Mesendoderm (in vitro differentiated cells): ENCODE results near the gene TCFL5.

ENCODE experiments used
- DNase-seq: peaks from one replicate; pipeline ENCODE4 v3.0.0; 2013
- H2AK5ac ChIP-seq: 2 replicates; pipeline ENCODE4 v1.6.1; 2013; ENCODE audit warnings: low read length, inconsistent platforms
- H2BK120ac ChIP-seq: 2 replicates; pipeline ENCODE4 v1.6.1; 2013; ENCODE audit warnings: low read depth, mild to moderate bottlenecking, low read length, moderate library complexity, mixed read lengths
- H2BK15ac ChIP-seq: replicated peaks from 2 replicates; pipeline ENCODE4 v1.6.1; 2013; ENCODE audit warnings: low read depth, mild to moderate bottlenecking, moderate library complexity
- H2BK5ac ChIP-seq: 2 replicates; pipeline ENCODE4 v1.6.1; 2013; ENCODE audit warnings: low read length, inconsistent platforms
- H3K18ac ChIP-seq: 2 replicates; pipeline ENCODE4 v1.6.1; 2013; ENCODE audit warnings: mild to moderate bottlenecking, low read length, mixed read lengths
- H3K23ac ChIP-seq: one replicate; pipeline ENCODE4 v1.6.1; 2013; ENCODE audit warnings: low read length
- H3K27ac ChIP-seq: 2 replicates; pipeline ENCODE4 v1.5.1; 2013; ENCODE audit warnings: low read depth, mild to moderate bottlenecking, inconsistent platforms, low read length, moderate library complexity
- H3K27me3 ChIP-seq: 2 replicates; pipeline ENCODE4 v1.6.1; 2013; ENCODE audit warnings: low read length, control low read depth, mild to moderate bottlenecking, inconsistent platforms; ENCODE audit not compliant: insufficient read depth, poor library complexity
- H3K36me3 ChIP-seq: 2 replicates; pipeline ENCODE4 v1.6.1; 2013; ENCODE audit warnings: low read length, inconsistent platforms; ENCODE audit not compliant: control insufficient read depth, insufficient read depth
- H3K4ac ChIP-seq: one replicate; pipeline ENCODE4 v1.6.1; 2013; ENCODE audit warnings: low read depth, mild to moderate bottlenecking, low read length, moderate library complexity
- H3K4me1 ChIP-seq: 2 replicates; pipeline ENCODE4 v1.6.1; 2013; ENCODE audit warnings: low read depth, low read length, inconsistent platforms; ENCODE audit not compliant: control insufficient read depth
- H3K4me2 ChIP-seq: 2 replicates; pipeline ENCODE4 v1.6.1; 2013; ENCODE audit warnings: low read length
- H3K4me3 ChIP-seq: 2 replicates; pipeline ENCODE4 v1.5.1; 2013; ENCODE audit warnings: mild to moderate bottlenecking, low read length
- H3K56ac ChIP-seq: one replicate; pipeline ENCODE4 v1.6.1; 2013; ENCODE audit warnings: low read length
- H3K79me1 ChIP-seq: 2 replicates; pipeline ENCODE4 v1.6.1; 2013; ENCODE audit warnings: low read length, inconsistent platforms
- H3K79me2 ChIP-seq: 2 replicates; pipeline ENCODE4 v1.6.1; 2013; ENCODE audit warnings: mild to moderate bottlenecking, low read length; ENCODE audit not compliant: control insufficient read depth, insufficient read depth
- H3K9ac ChIP-seq: 2 replicates; pipeline ENCODE4 v1.6.1; 2013; ENCODE audit warnings: low read length, inconsistent platforms
- H4K5ac ChIP-seq: one replicate; pipeline ENCODE4 v1.6.1; 2013; ENCODE audit warnings: low read length
- H4K8ac ChIP-seq: one replicate; pipeline ENCODE4 v1.6.1; 2013; ENCODE audit warnings: low read depth, mild to moderate bottlenecking, control low read depth, low read length, moderate library complexity
- WGBS: extraction: QIAGEN DNeasy Blood & Tissue Kit; methylation state at CpG from one replicate; pipeline ENCODE4 v1.1.7; 2013; ENCODE audit warnings: low lambda C conversion rate, missing lambda C conversion rate; ENCODE audit not compliant: insufficient coverage; ENCODE audit errors: extremely low coverage; 5-methylcytosine and 5-hydroxymethylcytosine counted together

TCFL5 gene

DNA sequence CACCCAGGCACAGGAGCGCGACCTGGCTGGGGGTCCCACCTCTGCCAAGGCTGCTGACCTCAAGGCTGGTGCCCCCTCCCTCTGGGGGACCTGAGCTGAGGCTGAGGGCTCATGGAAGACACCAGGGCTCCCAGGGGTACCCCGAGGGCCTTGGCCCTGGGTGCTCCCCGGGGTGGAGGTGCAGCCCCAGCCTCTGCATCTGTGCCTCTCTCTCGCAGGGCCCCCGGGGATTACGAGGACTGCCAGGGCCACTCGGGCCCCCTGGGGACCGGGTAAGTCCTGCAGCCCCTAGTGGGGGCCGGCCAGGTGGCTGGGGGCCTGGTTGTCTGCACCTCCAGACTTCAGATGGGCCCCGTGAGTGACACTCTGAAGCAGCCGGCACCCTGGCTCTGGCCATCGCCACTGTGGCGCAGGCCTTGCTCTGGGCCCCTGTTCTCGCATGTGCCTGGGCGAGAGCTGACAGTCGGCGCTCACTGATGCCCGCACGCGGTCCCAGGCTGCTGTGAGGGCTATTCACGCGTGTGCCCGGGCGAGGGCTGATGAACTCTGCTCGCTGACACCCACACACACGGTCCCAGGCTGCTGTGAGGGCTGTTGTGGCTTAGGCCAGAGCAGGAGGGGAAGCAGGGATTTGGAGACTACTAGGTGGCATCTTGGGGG is 35.5 kb downstream of the TCFL5 start:
- no peak overlapping the region for H4K5ac ChIP-seq
- no peak overlapping the region for H3K4ac ChIP-seq
- H3K9ac ChIP-seq, result no peak overlapping the region
- H3K27ac ChIP-seq, result no peak overlapping the region
- no peaks in the 10 kb centered on the region for H3K79me2 ChIP-seq
- H2BK120ac ChIP-seq, result no peak overlapping the region
- H3K79me1 ChIP-seq, result no peaks in the 10 kb centered on the region
- no peak overlapping the region for H3K4me2 ChIP-seq
- peaks cover 2% of the 10 kb centered on the region for H3K36me3 ChIP-seq
- no peak overlapping the region for H4K8ac ChIP-seq
- H2AK5ac ChIP-seq, result no peak overlapping the region
- no CpG with 5 or more reads among the region's 27 CpGs for WGBS
- H2BK15ac ChIP-seq, result no peak overlapping the region
- H3K4me1 ChIP-seq, result peaks cover 2% of the 10 kb centered on the region
- H3K27me3 ChIP-seq, result no peaks in the 10 kb centered on the region
- H3K56ac ChIP-seq, result no peak overlapping the region
- no peak for DNase-seq
- no peak overlapping the region for H3K4me3 ChIP-seq
- no peak overlapping the region for H3K23ac ChIP-seq
- no peak overlapping the region for H2BK5ac ChIP-seq
- no peak overlapping the region for H3K18ac ChIP-seq

DNA sequence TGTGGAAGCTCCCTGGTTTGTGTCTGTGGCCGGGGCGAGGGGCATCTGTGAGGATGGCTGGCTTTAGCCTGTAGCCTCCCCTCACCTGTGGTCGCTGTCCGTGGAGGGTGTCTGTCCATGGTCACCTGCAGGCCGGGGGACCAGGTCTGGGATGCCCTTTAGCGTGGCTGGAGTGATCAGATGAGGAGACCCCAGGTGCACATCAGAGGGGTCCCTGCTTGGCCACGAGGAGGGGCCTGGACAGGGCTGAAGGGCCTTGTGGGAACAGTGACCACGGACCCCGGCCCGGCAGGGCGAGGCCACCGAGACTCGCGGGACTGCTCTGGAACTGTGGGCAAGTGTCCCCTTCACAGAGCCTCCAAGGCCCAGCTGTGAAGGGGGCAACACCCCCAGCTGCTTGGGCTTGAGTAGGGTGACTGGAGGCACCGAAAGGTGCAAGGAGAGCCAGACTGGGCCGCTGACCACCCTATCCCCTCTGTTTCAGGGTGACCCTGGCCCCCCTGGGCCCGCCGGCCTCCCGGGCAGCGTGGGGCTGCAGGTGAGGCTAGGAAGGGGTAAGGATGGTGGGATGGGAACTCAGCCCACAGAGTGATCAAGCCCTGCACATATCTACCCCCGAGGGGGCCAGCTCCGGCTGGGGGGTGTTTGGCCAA is 36.2 kb downstream of the TCFL5 start:
- no peaks in the 10 kb centered on the region for H3K27me3 ChIP-seq
- H2AK5ac ChIP-seq, result no peak overlapping the region
- no peak overlapping the region for H2BK5ac ChIP-seq
- no peak overlapping the region for H3K4me2 ChIP-seq
- H3K27ac ChIP-seq, result no peak overlapping the region
- H3K4me1 ChIP-seq, result peaks cover 2% of the 10 kb centered on the region
- H3K56ac ChIP-seq, result no peak overlapping the region
- no peak overlapping the region for H3K18ac ChIP-seq
- H3K36me3 ChIP-seq, result peaks cover 2% of the 10 kb centered on the region
- no peak overlapping the region for H3K4me3 ChIP-seq
- no peak overlapping the region for H3K9ac ChIP-seq
- H3K79me2 ChIP-seq, result no peaks in the 10 kb centered on the region
- no peak overlapping the region for H4K8ac ChIP-seq
- H3K23ac ChIP-seq, result no peak overlapping the region
- H3K4ac ChIP-seq, result no peak overlapping the region
- H3K79me1 ChIP-seq, result no peaks in the 10 kb centered on the region
- DNase-seq, result no peak
- H4K5ac ChIP-seq, result no peak overlapping the region
- WGBS, result no CpG with 5 or more reads among the region's 22 CpGs
- no peak overlapping the region for H2BK15ac ChIP-seq
- H2BK120ac ChIP-seq, result no peak overlapping the region

DNA sequence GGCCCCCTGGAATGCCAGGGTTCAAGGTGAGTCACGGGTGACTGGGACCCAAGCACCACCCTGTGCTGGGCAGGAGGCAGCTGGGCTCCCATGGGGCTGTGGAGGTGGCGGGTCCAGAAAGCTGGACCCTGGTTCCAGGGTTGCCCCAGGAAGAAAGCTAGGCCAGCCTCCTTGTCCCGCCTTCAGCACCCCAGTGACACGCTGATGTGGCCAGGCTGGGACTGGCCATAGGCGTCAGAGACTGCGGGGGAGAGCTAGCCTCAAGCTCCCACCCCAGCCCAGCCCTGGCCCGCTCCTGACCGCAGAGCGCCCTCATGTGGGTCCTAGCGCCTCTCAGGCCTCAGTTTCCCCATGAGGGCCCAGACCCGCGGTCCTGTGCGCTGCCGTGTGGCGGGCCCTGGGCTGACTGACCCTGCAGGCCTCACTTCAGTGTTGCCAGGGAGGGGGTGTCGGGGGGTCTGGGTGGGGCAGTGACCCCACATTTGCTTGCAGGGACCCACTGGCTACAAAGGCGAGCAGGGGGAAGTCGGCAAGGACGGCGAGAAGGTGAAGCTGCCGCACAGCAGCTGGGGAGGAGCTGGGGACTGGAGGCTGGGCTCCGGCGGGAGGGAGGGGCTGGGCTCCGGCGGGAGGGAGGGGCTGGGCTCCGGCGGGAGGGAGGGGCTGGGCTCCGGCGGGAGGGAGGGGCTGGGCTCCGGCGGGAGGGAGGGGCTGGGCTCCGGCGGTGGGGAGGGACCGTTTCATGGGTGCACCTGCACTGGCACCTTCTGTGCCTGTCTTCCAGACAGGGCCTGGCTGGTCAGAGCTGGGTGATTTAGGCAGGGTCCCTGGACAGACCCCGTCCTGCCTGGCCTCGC is 36.9 kb downstream of the TCFL5 start:
- Histone ChIP-seq H3K18ac (no peak overlapping the region), H2BK120ac (no peak overlapping the region), H2BK5ac (no peak overlapping the region), H3K9ac (no peak overlapping the region), H3K4me2 (no peak overlapping the region), H3K79me2 (no peaks in the 10 kb centered on the region), H3K27me3 (no peaks in the 10 kb centered on the region), H4K5ac (no peak overlapping the region), H3K36me3 (peaks cover 2% of the 10 kb centered on the region), H3K27ac (no peak overlapping the region), H3K23ac (no peak overlapping the region), H3K79me1 (no peaks in the 10 kb centered on the region), H3K56ac (peak overlapping the region; percentile 3), H3K4ac (no peak overlapping the region), H3K4me1 (peaks cover 2% of the 10 kb centered on the region), H4K8ac (no peak overlapping the region), H2BK15ac (no peak overlapping the region), H3K4me3 (no peak overlapping the region), H2AK5ac (no peak overlapping the region)
- no CpG with 5 or more reads among the region's 36 CpGs for WGBS
- peak; percentile 73 for DNase-seq

DNA sequence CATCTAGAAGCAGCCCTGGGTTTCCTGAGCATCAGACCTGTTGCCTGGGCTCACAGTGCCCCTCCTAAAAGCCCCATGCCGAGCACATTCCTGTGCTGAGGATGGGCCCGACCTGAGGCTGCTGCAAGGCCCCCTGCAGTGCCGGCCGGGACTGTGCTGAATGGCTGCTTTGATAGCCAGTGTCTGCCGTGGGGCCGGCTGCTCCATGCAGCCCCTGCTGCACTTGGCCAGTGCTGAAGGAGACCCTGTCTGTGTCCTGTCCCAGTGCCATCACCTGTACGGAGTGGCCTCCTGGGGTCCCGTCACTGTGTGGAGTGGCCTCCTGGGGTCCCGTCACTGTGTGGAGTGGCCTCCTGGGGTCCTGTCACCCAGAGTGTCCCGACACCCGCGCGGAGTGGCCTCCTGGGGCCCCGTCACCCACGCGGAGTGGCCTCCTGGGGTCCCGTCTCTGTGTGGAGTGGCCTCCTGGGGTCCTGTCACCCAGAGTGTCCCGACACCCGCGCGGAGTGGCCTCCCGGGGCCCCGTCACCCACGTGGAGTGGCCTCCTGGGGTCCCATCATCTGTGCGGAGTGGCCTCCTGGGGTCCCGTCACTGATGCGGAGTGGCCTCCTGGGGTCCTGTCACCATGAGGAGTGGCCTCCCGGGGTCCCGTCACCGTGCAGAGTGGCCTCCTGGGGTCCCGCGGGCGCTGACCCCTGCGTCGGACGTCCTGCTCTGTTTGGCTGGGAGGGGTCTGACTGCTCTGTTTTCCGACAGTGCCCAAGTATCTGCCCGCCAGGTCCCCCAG is 37.7 kb downstream of the TCFL5 start:
- no CpG with 5 or more reads among the region's 38 CpGs for WGBS
- no peak overlapping the region for H2AK5ac ChIP-seq
- no peak overlapping the region for H3K56ac ChIP-seq
- H3K79me2 ChIP-seq, result no peaks in the 10 kb centered on the region
- no peak overlapping the region for H2BK120ac ChIP-seq
- H3K27me3 ChIP-seq, result no peaks in the 10 kb centered on the region
- H2BK5ac ChIP-seq, result no peak overlapping the region
- H3K4me2 ChIP-seq, result no peak overlapping the region
- peak; percentile 90 for DNase-seq
- H3K23ac ChIP-seq, result no peak overlapping the region
- H3K4ac ChIP-seq, result no peak overlapping the region
- H3K79me1 ChIP-seq, result no peaks in the 10 kb centered on the region
- no peaks in the 10 kb centered on the region for H3K36me3 ChIP-seq
- H3K18ac ChIP-seq, result no peak overlapping the region
- no peak overlapping the region for H3K9ac ChIP-seq
- no peak overlapping the region for H3K27ac ChIP-seq
- H4K5ac ChIP-seq, result no peak overlapping the region
- H3K4me3 ChIP-seq, result no peak overlapping the region
- no peak overlapping the region for H4K8ac ChIP-seq
- H3K4me1 ChIP-seq, result peaks cover 2% of the 10 kb centered on the region
- no peak overlapping the region for H2BK15ac ChIP-seq

DNA sequence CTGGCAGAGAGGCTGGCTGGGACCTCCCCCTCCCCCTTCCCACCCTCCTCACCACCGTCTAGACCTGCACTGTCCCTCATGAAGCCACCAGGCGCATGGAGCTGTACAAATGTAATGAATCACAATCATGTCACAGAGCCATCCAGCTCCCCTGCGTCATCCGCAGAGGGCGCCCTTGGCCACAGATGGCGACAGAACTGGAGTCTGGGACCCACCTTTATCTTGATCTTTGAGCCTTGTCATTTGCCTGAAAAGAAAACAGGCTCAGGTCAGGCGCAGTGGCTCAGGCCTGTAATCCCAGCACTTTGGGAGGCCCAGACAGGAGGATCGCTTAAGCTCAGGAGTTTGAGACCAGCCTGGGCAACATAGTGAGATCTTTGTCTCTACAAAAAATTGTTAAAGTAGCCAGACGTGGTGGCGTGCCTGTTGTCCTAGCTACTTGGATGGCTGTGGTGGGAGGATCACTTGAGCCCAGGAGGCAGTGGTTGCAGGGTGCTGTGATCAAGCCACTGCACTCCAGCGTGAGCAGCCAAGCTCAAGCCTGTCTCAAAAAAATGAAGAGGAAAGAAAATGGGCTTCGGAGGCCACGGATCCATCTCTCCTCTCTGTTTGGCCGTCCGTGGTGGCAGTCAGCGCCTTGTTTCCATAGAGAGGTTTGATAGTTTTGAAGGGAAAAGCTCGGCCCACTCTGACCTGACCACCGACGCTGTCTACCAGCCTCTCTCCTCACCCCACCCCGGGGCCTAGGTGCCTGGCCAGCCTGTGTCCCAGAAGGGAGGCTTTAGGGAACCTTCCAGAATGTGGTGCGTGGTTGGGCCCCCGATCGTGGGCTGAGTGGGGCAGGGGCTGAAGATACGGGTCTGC is 38.6 kb downstream of the TCFL5 start:
- Histone ChIP-seq H3K4me3 (no peak overlapping the region), H4K5ac (no peak overlapping the region), H3K4ac (no peak overlapping the region), H3K9ac (no peak overlapping the region), H3K4me2 (no peak overlapping the region), H3K36me3 (no peaks in the 10 kb centered on the region), H4K8ac (no peak overlapping the region), H3K23ac (no peak overlapping the region), H2BK5ac (no peak overlapping the region), H3K4me1 (peaks cover 2% of the 10 kb centered on the region), H2AK5ac (no peak overlapping the region), H3K27ac (peak overlapping the region; percentile 0), H3K79me2 (no peaks in the 10 kb centered on the region), H3K79me1 (no peaks in the 10 kb centered on the region), H3K56ac (no peak overlapping the region), H2BK15ac (no peak overlapping the region), H3K18ac (no peak overlapping the region), H3K27me3 (no peaks in the 10 kb centered on the region), H2BK120ac (no peak overlapping the region)
- no CpG with 5 or more reads among the region's 24 CpGs for WGBS
- DNase-seq, result peak; percentile 77
